HepG2 (cell line): ENCODE measurements around the gene BRD2. TPM values are rescaled to one million over a fixed set of nuclear protein-coding genes. Genes with fewer than 3 reads are reported as not detected.

Experiments
- ATAC-seq: fragments of 200-7000 bp; cut with Tn5 transposase; 3 replicates; pipeline ENCODE4 v1.9.1; 2020; ENCODE audit warnings: mild to moderate bottlenecking, moderate library complexity
- BruUV-seq: library from RNA; stranded (reverse); fragments of 400-500 nt; replicated peaks from 2 replicates; lab custom pipeline; 2021; lab: Mats Ljungman, UMichigan
- CTCF ChIA-PET: fragments of 300-600 bp; formaldehyde crosslinking; extraction: SDS; loops from one replicate; lab custom pipeline; 2021; ENCODE audit warnings: low total read pairs, inconsistent platforms, low intra/inter-chr PET ratio; lab: Yijun Ruan, JAX
- POLR2A ChIA-PET: fragments of 350-600 bp; sonication (Branson Sonifier 250); formaldehyde crosslinking; loops from one replicate; lab custom pipeline; 2020; ENCODE audit warnings: antibody characterized with exemption, inconsistent platforms; lab: Yijun Ruan, JAX
- DNase-seq: peaks from one replicate; pipeline ENCODE4 v3.0.0-alpha.2; 2015; ENCODE audit warnings: low spot score
- FAIRE-seq: peaks from 3 replicates; lab custom pipeline; 2011; peaks lifted over from hg19 to GRCh38; lab: Jason Lieb, UNC
- H2AFZ ChIP-seq: one replicate; pipeline ENCODE4 v1.6.1; 2011; ENCODE audit warnings: low read length, inconsistent platforms
- H3K27ac ChIP-seq: fragments of 300-600 bp; 3 replicates; pipeline ENCODE4 v1.8.0; 2011; ENCODE audit warnings: mixed run types, mild to moderate bottlenecking, mixed read lengths, low read length, inconsistent platforms; ENCODE audit not compliant: insufficient read depth; ENCODE audit errors: extremely low read length
- H3K27me3 ChIP-seq, 2 experiments: fragments of 200-600 bp in 1 of 2; 2 replicates in 1 of 2; 3 replicates in 1 of 2; pipeline versions ENCODE4 v1.6.0 to v1.8.0; 2011; ENCODE audit warnings: low read length in 2 of 2, mild to moderate bottlenecking in 2 of 2, moderate library complexity in 2 of 2, inconsistent platforms in 1 of 2; ENCODE audit not compliant: insufficient read depth in 2 of 2, control insufficient read depth in 1 of 2
- H3K36me3 ChIP-seq, 2 experiments: fragments of 200-600 bp in 1 of 2; replicated peaks in 1 of 2; 2 replicates in 1 of 2; 3 replicates in 1 of 2; pipeline versions ENCODE4 v1.5.1 to v1.8.0; 2011; ENCODE audit warnings: low read length in 2 of 2, inconsistent platforms in 1 of 2; ENCODE audit not compliant: insufficient read depth in 2 of 2, control insufficient read depth in 1 of 2
- H3K4me1 ChIP-seq: 2 replicates; pipeline ENCODE4 v1.5.1; 2012; ENCODE audit warnings: low read length, inconsistent platforms; ENCODE audit not compliant: insufficient read depth
- H3K4me2 ChIP-seq: 2 replicates; pipeline ENCODE4 v1.6.0; 2011; ENCODE audit warnings: low read depth, low read length, inconsistent platforms
- H3K4me3 ChIP-seq, 3 experiments: fragments of 200-600 bp in 1 of 3; sonication (generic), shearing (Covaris generic) in 1 of 3; replicated peaks in 1 of 3; 2 replicates each; pipeline ENCODE4 v1.5.1; 2011 to 2016; ENCODE audit warnings: low read length in 3 of 3, inconsistent platforms in 2 of 3, low read depth in 2 of 3, mild to moderate bottlenecking in 2 of 3, control low read depth in 1 of 3, mixed read lengths in 1 of 3; ENCODE audit not compliant: insufficient read depth in 1 of 3
- H3K79me2 ChIP-seq: one replicate; pipeline ENCODE4 v1.6.1; 2011; ENCODE audit warnings: low read length, inconsistent platforms; ENCODE audit not compliant: insufficient read depth
- H3K9ac ChIP-seq: 2 replicates; pipeline ENCODE4 v1.6.0; 2011; ENCODE audit warnings: mild to moderate bottlenecking, low read depth, low read length, inconsistent platforms; ENCODE audit not compliant: insufficient read depth
- H3K9me3 ChIP-seq: 2 replicates; pipeline ENCODE4 v1.5.1; 2012; ENCODE audit warnings: mild to moderate bottlenecking, low read length
- H4K20me1 ChIP-seq: 2 replicates; pipeline ENCODE4 v1.6.0; 2011; ENCODE audit warnings: inconsistent platforms, mild to moderate bottlenecking, low read length, moderate library complexity; ENCODE audit not compliant: insufficient read depth
- KDM1A ChIP-seq: IDR thresholded peaks from 2 replicates; pipeline ENCODE4 v1.6.1; 2016; ENCODE audit warnings: missing compliant biosample characterization
- KLF15 ChIP-seq: sonication (generic); formaldehyde crosslinking; IDR thresholded peaks from 2 replicates; pipeline ENCODE4 v1.8.1; 2023; ENCODE audit warnings: borderline replicate concordance, mild to moderate bottlenecking, inconsistent platforms, missing genetic modification reagents, mixed read lengths
- POGZ ChIP-seq: sonication (generic); formaldehyde crosslinking; IDR thresholded peaks from 2 replicates; pipeline ENCODE4 v1.4.0; 2020; ENCODE audit warnings: mild to moderate bottlenecking, missing genetic modification reagents
- TCF7 ChIP-seq: sonication (generic); IDR thresholded peaks from 2 replicates; pipeline ENCODE4 v1.6.1; 2016; ENCODE audit warnings: antibody characterized with exemption, low read depth
- WGBS: methylation state at CpG from one replicate; pipeline ENCODE4 v1.1.6; 2017; ENCODE audit warnings: low lambda C conversion rate; 5-methylcytosine and 5-hydroxymethylcytosine counted together
- in situ Hi-C: cut with HindIII; loops from 2 replicates; pipeline ENCODE4 v1.10.0; 2017; ENCODE audit warnings: low pct_unique_long_range_greater_than_20kb; ENCODE audit not compliant: extremely low pct_ligation_motif_present
- intact Hi-C: fragments of 100-400 bp; cut with micrococcal nuclease; formaldehyde crosslinking; loops from one replicate; pipeline ENCODE4 v1.10.0; 2022; ENCODE audit not compliant: unreplicated experiment
- polyA plus RNA-seq, 8 experiments: library from polyadenylated mRNA; depleted of rRNA in 3 of 8; stranded (reverse) in 7 of 8; unstranded in 1 of 8; fragments of >200 nt; fragmentation: Illumina TruSeq in 4 of 8; extraction: Trizol in 4 of 8; gene quantifications; 2 replicates each; pipeline versions ENCODE4 v1.2.1 to v1.2.3, GENCODE V29; 2011 to 2016; ENCODE audit warnings: low read depth in 4 of 8, missing spikeins in 1 of 8, mixed read lengths in 1 of 8; ENCODE audit not compliant: insufficient read depth in 1 of 8
- total RNA-seq, 5 experiments: library from RNA; depleted of rRNA; stranded (reverse); fragments of >200 nt; fragmentation: Illumina TruSeq; extraction: Trizol; gene quantifications; 2 replicates each; pipeline ENCODE4 v1.2.3, GENCODE V29; 2016; ENCODE audit warnings: low read depth in 1 of 5
- TF ChIP-seq, protein P1 (sequence below): sonication (generic); formaldehyde crosslinking; IDR thresholded peaks from 2 replicates; pipeline ENCODE4 v1.9.0; 2021; ENCODE audit warnings: mild to moderate bottlenecking, missing genetic modification reagents
- TF ChIP-seq, protein P2 (sequence below): sonication (generic); formaldehyde crosslinking; IDR thresholded peaks from 2 replicates; pipeline ENCODE4 v1.9.0; 2022; ENCODE audit warnings: low read depth, missing genetic modification reagents
- TF ChIP-seq, protein P3 (sequence below): sonication (generic); formaldehyde crosslinking; IDR thresholded peaks from 2 replicates; pipeline ENCODE4 v1.4.0; 2020; ENCODE audit warnings: missing genetic modification reagents

BRD2 gene
- total and polyA plus RNA-seq, 2 of the 13 experiments (the other 11 are each of a cell fraction or from before 2014, with no cell fraction given), result 143 to 202 TPM

DNA sequence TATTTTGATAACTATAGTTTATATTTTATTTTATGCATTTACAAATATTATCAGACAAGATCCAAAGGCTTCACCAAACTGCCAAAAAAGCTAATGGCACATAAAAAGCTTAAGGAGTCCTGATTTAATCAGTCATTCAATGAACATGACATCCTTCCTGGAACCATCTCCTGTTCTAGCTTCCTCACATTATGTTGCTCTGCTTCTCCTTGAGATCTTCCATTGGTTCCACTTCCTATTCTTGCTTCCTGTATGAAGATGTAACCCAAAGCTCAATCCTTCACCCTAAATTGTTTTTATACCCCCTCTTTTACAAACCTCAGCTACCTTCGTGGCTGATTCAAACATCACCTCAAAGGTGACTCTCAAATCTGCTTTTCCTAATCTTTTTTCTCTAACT is 4.5 kb upstream of the BRD2 start:
- no peak for ATAC-seq
- Histone ChIP-seq H3K4me3 (no peak overlapping the region), H2AFZ (no peak overlapping the region), H3K27me3 (no peaks in the 10 kb centered on the region), H3K36me3 (no peaks in the 10 kb centered on the region), H3K9ac (no peak overlapping the region), H3K79me2 (peaks cover 14% of the 10 kb centered on the region), H3K4me2 (no peak overlapping the region), H3K9me3 (no peaks in the 10 kb centered on the region), H3K27ac (no peak overlapping the region), H3K4me1 (peaks cover 25% of the 10 kb centered on the region), H4K20me1 (no peaks in the 10 kb centered on the region)
- intact Hi-C loops (no loop called here), in situ Hi-C loops (loop anchor here (25.0 kb wide), 1 partner anchor 1052 kb away; the partner anchor contains the start of gene ZBTB12)
- no peak for FAIRE-seq
- ChIA-PET POLR2A (interaction anchor here (0.8 to 2.6 kb wide), 2 partner anchors 8 to 11 kb away, joined by 3 to 8 read pairs; partner anchors contain the start of gene HLA-DMA), CTCF (no interaction called here)
- DNase-seq, result no peak
- BruUV-seq, result no TSS peak
- 100% methylated on average over 1 of the region's 1 CpG for WGBS
- TF ChIP-seq, protein P1, sequence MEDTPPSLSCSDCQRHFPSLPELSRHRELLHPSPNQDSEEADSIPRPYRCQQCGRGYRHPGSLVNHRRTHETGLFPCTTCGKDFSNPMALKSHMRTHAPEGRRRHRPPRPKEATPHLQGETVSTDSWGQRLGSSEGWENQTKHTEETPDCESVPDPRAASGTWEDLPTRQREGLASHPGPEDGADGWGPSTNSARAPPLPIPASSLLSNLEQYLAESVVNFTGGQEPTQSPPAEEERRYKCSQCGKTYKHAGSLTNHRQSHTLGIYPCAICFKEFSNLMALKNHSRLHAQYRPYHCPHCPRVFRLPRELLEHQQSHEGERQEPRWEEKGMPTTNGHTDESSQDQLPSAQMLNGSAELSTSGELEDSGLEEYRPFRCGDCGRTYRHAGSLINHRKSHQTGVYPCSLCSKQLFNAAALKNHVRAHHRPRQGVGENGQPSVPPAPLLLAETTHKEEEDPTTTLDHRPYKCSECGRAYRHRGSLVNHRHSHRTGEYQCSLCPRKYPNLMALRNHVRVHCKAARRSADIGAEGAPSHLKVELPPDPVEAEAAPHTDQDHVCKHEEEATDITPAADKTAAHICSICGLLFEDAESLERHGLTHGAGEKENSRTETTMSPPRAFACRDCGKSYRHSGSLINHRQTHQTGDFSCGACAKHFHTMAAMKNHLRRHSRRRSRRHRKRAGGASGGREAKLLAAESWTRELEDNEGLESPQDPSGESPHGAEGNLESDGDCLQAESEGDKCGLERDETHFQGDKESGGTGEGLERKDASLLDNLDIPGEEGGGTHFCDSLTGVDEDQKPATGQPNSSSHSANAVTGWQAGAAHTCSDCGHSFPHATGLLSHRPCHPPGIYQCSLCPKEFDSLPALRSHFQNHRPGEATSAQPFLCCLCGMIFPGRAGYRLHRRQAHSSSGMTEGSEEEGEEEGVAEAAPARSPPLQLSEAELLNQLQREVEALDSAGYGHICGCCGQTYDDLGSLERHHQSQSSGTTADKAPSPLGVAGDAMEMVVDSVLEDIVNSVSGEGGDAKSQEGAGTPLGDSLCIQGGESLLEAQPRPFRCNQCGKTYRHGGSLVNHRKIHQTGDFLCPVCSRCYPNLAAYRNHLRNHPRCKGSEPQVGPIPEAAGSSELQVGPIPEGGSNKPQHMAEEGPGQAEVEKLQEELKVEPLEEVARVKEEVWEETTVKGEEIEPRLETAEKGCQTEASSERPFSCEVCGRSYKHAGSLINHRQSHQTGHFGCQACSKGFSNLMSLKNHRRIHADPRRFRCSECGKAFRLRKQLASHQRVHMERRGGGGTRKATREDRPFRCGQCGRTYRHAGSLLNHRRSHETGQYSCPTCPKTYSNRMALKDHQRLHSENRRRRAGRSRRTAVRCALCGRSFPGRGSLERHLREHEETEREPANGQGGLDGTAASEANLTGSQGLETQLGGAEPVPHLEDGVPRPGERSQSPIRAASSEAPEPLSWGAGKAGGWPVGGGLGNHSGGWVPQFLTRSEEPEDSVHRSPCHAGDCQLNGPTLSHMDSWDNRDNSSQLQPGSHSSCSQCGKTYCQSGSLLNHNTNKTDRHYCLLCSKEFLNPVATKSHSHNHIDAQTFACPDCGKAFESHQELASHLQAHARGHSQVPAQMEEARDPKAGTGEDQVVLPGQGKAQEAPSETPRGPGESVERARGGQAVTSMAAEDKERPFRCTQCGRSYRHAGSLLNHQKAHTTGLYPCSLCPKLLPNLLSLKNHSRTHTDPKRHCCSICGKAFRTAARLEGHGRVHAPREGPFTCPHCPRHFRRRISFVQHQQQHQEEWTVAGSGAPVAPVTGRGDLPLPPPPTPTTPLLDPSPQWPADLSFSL (CRISPR knock-in tag), result no peak
- TF ChIP-seq KDM1A (no peak), POGZ (CRISPR knock-in tag) (no peak), TCF7 (no peak), KLF15 (CRISPR knock-in tag) (no peak)
- TF ChIP-seq, protein P2, sequence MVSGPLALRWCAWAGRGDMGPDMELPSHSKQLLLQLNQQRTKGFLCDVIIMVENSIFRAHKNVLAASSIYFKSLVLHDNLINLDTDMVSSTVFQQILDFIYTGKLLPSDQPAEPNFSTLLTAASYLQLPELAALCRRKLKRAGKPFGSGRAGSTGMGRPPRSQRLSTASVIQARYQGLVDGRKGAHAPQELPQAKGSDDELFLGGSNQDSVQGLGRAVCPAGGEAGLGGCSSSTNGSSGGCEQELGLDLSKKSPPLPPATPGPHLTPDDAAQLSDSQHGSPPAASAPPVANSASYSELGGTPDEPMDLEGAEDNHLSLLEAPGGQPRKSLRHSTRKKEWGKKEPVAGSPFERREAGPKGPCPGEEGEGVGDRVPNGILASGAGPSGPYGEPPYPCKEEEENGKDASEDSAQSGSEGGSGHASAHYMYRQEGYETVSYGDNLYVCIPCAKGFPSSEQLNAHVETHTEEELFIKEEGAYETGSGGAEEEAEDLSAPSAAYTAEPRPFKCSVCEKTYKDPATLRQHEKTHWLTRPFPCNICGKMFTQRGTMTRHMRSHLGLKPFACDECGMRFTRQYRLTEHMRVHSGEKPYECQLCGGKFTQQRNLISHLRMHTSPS (CRISPR knock-in tag), result no peak
- TF ChIP-seq, protein P3, sequence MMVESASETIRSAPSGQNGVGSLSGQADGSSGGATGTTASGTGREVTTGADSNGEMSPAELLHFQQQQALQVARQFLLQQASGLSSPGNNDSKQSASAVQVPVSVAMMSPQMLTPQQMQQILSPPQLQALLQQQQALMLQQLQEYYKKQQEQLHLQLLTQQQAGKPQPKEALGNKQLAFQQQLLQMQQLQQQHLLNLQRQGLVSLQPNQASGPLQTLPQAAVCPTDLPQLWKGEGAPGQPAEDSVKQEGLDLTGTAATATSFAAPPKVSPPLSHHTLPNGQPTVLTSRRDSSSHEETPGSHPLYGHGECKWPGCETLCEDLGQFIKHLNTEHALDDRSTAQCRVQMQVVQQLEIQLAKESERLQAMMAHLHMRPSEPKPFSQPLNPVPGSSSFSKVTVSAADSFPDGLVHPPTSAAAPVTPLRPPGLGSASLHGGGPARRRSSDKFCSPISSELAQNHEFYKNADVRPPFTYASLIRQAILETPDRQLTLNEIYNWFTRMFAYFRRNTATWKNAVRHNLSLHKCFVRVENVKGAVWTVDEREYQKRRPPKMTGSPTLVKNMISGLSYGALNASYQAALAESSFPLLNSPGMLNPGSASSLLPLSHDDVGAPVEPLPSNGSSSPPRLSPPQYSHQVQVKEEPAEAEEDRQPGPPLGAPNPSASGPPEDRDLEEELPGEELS, result no peak
